ENCODE results near the gene TMEM245. TPM values are rescaled to one million over a fixed set of nuclear protein-coding genes. Genes with fewer than 3 reads are reported as not detected.

The TMEM245 gene
- total and polyA plus RNA-seq, 2 of the 13 experiments (the other 11 are each of a cell fraction or from before 2014, with no cell fraction given) = 53.5 to 55.4 TPM

- Histone ChIP-seq H3K79me2 (ENCODE audit: insufficient read depth, low read length) (no peaks in the 10 kb centered on the region), H4K20me1 (ENCODE audit: insufficient read depth, low read length) (no peaks in the 10 kb centered on the region), H3K27me3 (ENCODE audit: control insufficient read depth in 1 of 2, insufficient read depth in 2 of 2, low read length in 2 of 2) (no peaks in the 10 kb centered on the region), H3K9me3 (ENCODE audit: low read length) (no peaks in the 10 kb centered on the region), H3K4me3 (replicated peaks in 1 of 3; ENCODE audit: insufficient read depth in 1 of 3, low read depth in 2 of 3, low read length in 3 of 3) (no peak overlapping the region), H3K9ac (ENCODE audit: insufficient read depth, low read depth, low read length) (no peak overlapping the region), H3K27ac (ENCODE audit: extremely low read length, insufficient read depth, low read length) (no peak overlapping the region), H3K4me1 (ENCODE audit: insufficient read depth, low read length) (peaks cover 23% of the 10 kb centered on the region), H3K4me2 (ENCODE audit: low read depth, low read length) (no peak overlapping the region), H3K36me3 (replicated peaks in 1 of 2; ENCODE audit: control insufficient read depth in 1 of 2, insufficient read depth in 2 of 2, low read length in 2 of 2) (no peaks in the 10 kb centered on the region), H2AFZ (ENCODE audit: low read length) (no peak overlapping the region)
- TF ChIP-seq ZNF383 (CRISPR knock-in tag; IDR thresholded peaks at IDR 0.05; ENCODE audit: borderline replicate concordance) = no peak
- TF ChIP-seq TERF1 (CRISPR knock-in tag; IDR thresholded peaks at IDR 0.05) = no peak
- no peak for TF ChIP-seq RERE (CRISPR knock-in tag; IDR thresholded peaks at IDR 0.05; ENCODE audit: low read depth)
- intact Hi-C loops (cut with micrococcal nuclease; ENCODE audit: unreplicated experiment) (no loop called here), in situ Hi-C loops (cut with HindIII; ENCODE audit: extremely low pct_ligation_motif_present, low pct_unique_long_range_greater_than_20kb) (no loop called here)
- ChIA-PET CTCF (ENCODE audit: low intra/inter-chr PET ratio, low total read pairs) (no interaction called here), POLR2A (no interaction called here)
- FAIRE-seq (no peak), ATAC-seq (no peak), DNase-seq (ENCODE audit: low spot score) (no peak)
- WGBS (ENCODE audit: low lambda C conversion rate) = 48% methylated on average over 1 of the region's 1 CpG
- BruUV-seq (replicated peaks) = no TSS peak
These were observed 43.4 kb upstream of the TMEM245 start for GRCh38 chr9:109163194-109163593.

Measured in HepG2 (cell line).